Measurements from ENCODE around the gene ENTPD7.
A peak's percentile ranks its signal among the peaks of the same experiment; 100 is the strongest.
"Not testable (repeated sequence)": the region's sequence is repeated elsewhere in the genome, so short reads cannot be mapped to it uniquely, and the experiment has no call there.

Gene ENTPD7

DNA sequence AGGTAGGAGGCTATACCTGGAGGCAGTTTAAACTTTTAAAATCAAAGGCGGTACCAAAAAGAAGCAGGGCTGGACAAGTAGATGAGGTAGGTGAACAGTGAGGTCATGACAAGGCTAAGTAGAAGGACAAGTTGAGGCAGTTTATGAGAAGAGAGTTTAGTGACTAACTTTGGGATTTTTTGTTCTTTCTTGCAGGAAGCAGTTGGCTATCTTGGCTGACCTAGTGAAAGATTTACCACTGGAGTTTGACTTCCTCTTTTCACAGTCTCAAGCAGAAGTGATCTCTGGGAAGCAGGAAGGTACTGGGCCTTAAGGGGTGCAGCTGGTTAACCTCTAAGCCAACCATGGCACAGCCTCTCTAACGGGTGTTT is 26.3 kb downstream of the ENTPD7 start:
- DNase-seq (ENCODE audit: low read depth in 1 of 2, low spot score in 1 of 2) = no peak

DNA sequence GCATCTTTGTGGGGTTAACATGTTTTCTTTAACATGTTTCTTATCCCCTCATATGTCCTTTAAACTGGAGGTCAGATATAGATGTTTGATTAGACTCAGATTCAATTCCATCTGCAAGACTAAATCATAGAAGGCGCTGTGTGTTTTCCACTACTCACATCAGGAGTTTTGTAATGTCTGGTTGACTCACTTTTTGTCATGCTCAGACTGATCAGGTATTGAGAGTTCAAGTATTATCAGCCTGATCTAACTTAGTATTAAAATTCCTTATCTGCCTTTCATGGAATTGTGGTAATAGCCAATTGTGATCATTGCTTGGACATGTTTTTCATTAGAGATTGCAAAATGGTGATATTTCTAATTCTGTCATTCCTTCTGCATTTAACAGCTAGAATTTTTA is 30.2 kb downstream of the ENTPD7 start:
- DNase-seq (ENCODE audit: low read depth in 1 of 2, low spot score in 1 of 2) = no peak

- DNase-seq (ENCODE audit: low read depth in 1 of 2, low spot score in 1 of 2) = no peak
Observed at GRCh38 chr10:99693933-99694583, 34.7 kb downstream of the ENTPD7 start.

- DNase-seq (ENCODE audit: low read depth in 1 of 2, low spot score in 1 of 2) = no peak
Observed at GRCh38 chr10:99695761-99696160, 36.5 kb downstream of the ENTPD7 start.

DNA sequence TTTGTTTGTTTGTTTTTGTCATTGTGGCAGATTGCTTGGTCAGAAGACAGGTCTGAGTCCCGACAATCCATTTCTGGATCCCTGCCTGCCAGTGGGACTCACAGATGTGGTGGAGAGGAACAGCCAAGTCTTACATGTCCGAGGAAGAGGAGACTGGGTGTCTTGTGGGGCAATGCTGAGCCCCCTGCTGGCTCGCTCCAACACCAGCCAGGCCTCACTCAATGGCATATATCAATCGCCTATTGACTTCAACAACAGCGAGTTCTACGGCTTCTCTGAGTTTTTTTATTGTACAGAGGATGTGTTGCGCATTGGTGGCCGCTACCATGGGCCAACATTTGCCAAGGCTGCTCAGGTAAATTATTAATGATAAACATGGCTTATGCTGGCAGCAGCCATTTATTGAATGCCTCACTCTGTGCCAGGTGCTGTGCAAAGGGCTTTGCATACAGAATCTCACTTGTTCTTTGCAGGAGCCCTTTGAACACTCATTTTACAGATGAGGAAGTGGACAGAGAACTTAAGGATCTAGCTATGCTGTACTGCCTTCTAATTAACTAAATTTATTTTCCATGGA is 39.3 kb downstream of the ENTPD7 start:
- DNase-seq (ENCODE audit: low read depth in 1 of 2, low spot score in 1 of 2) = no peak

DNA sequence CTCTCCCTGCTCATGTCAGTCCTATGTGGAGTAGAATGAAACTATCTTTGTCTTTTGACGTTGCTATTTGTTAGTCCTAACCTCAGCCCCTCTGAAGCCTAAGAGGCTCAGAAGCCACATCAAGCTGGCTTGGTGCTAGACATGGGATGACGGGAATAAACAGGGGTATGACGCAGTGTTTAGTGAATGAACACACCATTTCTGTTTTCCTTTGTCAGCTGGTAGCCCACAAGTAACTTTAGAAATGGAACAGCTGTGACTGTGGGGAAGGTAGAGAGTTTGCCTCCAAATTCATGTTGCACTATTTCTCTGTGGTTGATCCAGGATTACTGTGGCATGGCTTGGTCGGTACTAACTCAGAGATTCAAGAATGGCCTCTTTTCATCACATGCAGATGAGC is 41.3 kb downstream of the ENTPD7 start:
- no peak for DNase-seq (ENCODE audit: low read depth in 1 of 2, low spot score in 1 of 2)

GRCh38 chr10:99708428-99709012 is 49.2 kb downstream of the ENTPD7 start:
- no peak for DNase-seq (ENCODE audit: low read depth in 1 of 2, low spot score in 1 of 2)

DNA sequence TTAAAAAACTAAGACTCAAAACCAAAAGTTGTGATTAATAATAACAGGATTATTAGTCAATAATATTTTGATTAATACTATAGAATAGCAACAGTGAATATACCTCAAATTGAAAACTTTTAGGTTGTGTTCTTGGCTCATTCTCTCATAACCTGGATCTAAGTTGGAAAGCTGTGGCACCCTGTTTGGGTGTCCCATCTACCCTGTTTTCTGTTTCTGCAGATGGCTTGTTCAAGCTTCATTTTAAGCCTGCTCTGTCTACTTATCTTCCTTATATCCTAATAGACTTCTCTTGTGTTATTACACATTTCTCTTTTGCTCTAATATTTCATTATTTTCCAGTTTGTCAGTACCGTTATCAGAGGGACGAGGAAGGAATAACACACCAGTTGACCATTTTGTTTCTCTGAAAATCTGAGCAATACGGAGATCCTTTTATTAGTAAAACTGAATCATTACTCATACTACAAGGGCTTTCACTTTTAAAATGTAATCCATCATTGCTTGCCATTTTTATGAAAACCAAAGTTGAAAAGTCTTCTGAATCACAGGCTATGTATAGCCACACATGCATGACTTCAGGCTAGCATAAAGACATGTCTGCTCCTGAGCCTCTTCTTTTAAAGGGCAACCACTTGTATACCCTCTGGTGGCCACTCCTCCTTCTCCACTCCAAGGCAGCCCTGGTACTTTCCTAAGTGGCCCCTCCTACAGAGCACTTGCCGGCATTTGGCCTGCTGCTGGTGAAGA is 50.3 kb downstream of the ENTPD7 start:
- no peak for DNase-seq (ENCODE audit: low read depth in 1 of 2, low spot score in 1 of 2)

DNA sequence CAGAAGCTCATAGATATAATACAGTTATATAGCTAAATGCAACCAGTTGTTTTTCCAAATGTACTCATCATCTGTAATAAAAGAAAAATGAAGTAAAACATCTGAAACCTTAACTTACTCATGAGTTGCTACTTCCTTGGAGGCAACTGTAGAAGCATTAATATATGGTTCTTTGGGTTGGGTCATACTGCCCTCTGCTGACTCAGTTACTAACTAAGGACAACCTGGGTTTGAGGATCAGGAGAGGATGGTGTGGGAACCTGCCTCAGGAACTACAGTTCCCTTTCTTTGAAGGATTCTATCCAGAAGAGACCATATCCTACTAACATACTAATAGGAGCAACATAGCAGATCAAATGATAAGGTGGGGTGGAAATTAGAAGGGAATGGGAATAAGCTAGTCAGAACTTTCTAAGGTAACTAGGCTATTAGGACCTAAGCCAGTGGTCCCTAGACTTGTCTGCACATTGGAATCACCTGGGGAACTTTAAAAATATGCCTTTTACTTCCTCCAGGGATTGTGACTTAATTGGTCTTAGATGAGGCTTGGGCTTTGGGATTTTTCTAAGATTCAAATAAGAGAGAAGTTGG is 51.9 kb downstream of the ENTPD7 start:
- DNase-seq (ENCODE audit: low read depth in 1 of 2, low spot score in 1 of 2) = no peak

DNA sequence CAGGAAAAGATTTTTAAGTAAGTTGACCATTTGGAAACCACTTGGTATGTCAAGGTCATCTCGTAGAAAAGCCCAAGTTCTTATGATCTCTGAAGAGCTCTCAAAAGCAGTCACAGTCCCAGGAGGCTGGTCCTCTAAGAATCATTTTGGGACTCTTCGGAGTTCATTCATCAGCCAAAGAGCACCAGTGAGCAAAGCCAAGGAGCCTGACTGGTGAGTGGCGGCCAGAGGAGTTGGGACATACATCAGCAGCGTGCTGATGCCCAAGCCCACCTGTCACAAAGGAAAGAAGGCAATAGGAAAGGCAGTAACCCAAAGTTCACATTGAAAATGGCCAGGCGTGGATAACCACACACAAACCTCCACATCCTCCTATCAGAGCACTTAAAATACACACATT is 55.1 kb downstream of the ENTPD7 start:
- DNase-seq (ENCODE audit: low read depth in 1 of 2, low spot score in 1 of 2) = no peak

- no peak for DNase-seq (ENCODE audit: low read depth in 1 of 2, low spot score in 1 of 2)
Observed at GRCh38 chr10:99720387-99720786, 61.1 kb downstream of the ENTPD7 start.

- no peak for DNase-seq (ENCODE audit: low read depth in 1 of 2, low spot score in 1 of 2)
Observed at GRCh38 chr10:99730026-99730425, 70.7 kb downstream of the ENTPD7 start.

DNA sequence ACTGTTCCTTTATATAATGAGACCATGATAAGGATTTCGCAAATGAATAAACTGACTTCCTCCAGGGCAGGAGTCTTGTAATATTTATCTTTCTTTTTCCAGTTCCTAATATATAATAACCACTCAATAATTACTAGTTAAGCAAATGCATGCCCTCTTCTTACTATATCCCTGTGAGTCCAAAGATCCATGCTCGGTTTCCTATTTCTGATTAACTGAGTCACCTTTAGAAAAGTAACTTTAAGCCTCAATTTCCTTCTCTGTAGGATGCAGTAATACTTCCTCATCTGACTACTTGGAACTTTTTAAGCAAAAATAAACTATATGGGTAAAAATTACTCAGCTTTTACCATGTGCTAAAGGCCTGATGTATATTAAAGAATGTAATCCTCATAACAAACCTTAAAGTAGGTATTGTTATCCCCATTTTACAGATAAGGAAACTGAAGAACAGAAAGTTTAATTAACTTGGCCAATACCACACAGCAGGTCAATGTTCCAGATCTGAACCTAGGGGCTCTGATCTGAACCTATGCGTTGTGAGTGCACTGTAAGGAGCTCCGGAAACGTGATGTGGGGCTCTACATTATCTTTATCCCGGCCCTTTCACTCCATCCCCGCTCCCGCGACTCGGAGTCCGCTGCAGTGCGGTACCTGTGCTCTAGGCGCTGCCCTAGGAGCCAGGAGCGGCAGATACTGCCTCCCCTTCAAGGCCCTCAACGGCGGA is 72.2 kb downstream of the ENTPD7 start:
- DNase-seq (ENCODE audit: low read depth in 1 of 2, low spot score in 1 of 2) = no peak

DNA sequence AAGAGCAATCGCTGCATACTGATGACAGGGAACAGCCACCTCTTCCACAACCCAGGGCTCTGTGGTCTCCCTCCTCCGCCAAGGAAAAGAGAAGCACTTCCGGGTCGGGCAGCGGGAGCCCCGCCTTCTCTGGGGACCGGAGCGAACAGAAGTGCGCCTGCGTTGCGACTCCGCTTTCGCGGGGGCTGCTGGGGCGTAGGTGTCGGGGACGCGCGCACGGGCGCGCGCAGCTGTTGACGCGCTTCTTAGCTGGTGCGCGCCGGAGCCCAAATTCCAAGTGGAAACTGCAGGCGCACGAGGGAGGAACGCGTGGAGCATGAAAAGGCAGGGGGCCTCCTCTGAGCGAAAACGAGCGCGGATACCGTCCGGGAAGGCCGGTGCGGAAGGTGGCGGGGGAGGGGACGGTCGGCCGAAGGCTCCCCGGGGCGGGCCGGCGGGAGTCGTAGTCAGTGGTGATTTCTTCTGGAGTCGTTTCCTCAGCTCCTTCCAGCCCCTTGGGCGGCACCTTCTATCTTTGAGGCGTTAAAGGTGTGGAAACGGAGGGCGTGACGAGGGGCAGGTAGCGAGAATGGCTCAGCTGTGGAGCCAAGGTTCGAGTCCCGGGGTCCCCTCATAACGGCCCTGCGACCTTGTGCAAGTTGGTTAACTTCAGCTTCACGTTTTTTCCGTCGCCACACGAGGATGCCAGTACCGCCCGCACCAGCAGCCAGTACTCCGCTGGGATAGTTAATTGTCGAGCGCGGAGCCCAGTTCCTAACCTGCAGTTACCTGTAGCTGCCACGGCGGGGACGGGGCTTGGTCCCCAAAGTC is 72.9 kb downstream of the ENTPD7 start, which contains the start of the genes COX15 and CUTC:
Gene COX15, minus strand, starts transcription at position 95 of the 810 bp plus-strand sequence. Its CDS starts 78 bp downstream, at position 17.
Gene CUTC, plus strand, starts transcription at position 202 of the 810 bp plus-strand sequence. Its CDS starts 115 bp downstream, at position 317.
- DNase-seq (ENCODE audit: low read depth in 1 of 2, low spot score in 1 of 2) = peak; percentile 86 to 89

GRCh38 chr10:99733366-99733765 is 74.1 kb downstream of the ENTPD7 start:
- DNase-seq (ENCODE audit: low read depth in 1 of 2, low spot score in 1 of 2) = no peak

DNA sequence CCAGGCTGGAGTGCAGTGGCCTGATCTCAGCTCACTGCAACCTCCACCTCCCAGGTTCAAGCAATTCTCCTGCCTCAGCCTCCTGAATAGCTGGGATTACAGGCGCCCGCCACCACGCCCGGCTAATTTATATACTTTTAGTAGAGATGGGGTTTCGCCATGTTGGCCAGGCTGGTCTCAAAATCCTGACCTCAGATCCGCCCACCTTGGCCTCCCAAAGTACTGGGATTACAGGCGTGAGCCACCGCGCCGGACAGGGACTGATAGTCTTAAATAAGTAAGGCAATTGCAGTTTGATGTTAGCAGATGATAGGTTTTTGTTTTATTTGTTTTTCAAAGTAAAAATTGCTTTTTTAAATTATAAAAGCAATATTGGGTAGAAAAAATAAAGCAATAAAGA is 74.8 kb downstream of the ENTPD7 start:
- DNase-seq (ENCODE audit: low read depth in 1 of 2, low spot score in 1 of 2) = not testable (repeated sequence)

- no peak for DNase-seq (ENCODE audit: low read depth in 1 of 2, low spot score in 1 of 2)
Observed at GRCh38 chr10:99740260-99740659, 81.0 kb downstream of the ENTPD7 start.

- no peak for DNase-seq (ENCODE audit: low read depth in 1 of 2, low spot score in 1 of 2)
Observed at GRCh38 chr10:99740933-99741559, 81.7 kb downstream of the ENTPD7 start.

- no peak for DNase-seq (ENCODE audit: low read depth in 1 of 2, low spot score in 1 of 2)
Observed at GRCh38 chr10:99742254-99742653, 82.9 kb downstream of the ENTPD7 start.

DNA sequence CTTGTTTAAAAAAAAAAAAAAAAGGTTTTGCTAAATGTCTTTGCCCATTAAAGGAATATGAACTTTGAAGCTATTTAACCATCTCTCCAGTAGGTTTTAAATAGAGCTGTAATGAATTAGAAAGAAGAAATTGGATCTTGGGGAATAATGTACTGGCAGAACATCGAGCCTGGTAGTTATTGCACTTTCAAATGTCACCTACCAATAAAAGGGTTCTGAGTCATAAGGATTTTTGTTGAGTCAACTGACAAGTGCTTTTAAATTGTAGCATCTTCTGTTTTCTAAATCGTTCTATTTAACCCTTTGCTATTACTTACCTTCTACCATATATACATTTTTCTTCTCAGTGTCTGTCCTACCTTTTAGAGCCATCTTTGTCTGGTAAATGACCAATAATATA is 83.4 kb downstream of the ENTPD7 start:
- no peak for DNase-seq (ENCODE audit: low read depth in 1 of 2, low spot score in 1 of 2)
